Measurements from ENCODE around the gene TANK. TPM values are rescaled to one million over a fixed set of nuclear protein-coding genes. Genes with fewer than 3 reads are reported as not detected.

The TANK gene
- total RNA-seq, 2 experiments from 2014 or later = 133 to 147 TPM

- Mint-ChIP-seq H3K4me3 (peak overlapping the region; percentile 52), H3K4me1 (peaks cover 29% of the 10 kb centered on the region), H3K27me3 (no peaks in the 10 kb centered on the region), H3K36me3 (peaks cover 61% of the 10 kb centered on the region), H3K9me3 (ENCODE audit: low read depth) (no peaks in the 10 kb centered on the region), H3K27ac (peak overlapping the region; percentile 75)
- CTCF ChIA-PET = interaction anchor here (0.7 kb wide), 1 partner anchor 16 kb away, joined by 3 read pairs; no protein-coding TSS in a partner anchor
- ATAC-seq = peak; percentile 89
- DNase-seq = no peak
Measured at GRCh38 chr2:161199912-161200701, 39.9 kb downstream of the TANK start.

DNA sequence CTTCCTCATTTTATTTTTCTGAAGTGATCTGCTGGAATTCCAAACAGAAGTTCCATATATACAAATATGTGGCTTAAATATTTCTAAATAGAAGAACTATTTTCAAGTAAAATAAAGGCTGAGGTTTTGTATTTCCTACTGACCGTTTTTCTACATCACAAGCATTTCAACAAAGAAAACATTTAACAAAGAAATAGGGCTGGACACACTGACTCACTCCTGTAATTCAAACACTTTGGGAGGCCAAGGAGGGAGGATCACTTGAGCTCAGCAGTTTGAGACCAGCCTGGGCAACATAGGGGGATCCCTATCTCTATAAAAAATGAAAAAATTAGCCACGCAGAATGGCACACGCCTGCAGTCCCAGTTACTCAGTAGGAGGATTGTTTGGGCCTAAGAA lies 44.6 kb downstream of the TANK start:
- Mint-ChIP-seq H3K36me3 (peaks cover 48% of the 10 kb centered on the region), H3K27me3 (no peaks in the 10 kb centered on the region), H3K4me3 (no peak overlapping the region), H3K27ac (no peak overlapping the region), H3K9me3 (ENCODE audit: low read depth) (no peaks in the 10 kb centered on the region), H3K4me1 (peaks cover 11% of the 10 kb centered on the region)
- CTCF ChIA-PET = no interaction called here
- DNase-seq (no peak), ATAC-seq (no peak)

GRCh38 chr2:161206471-161207032 lies 46.3 kb downstream of the TANK start:
- Mint-ChIP-seq H3K36me3 (peaks cover 52% of the 10 kb centered on the region), H3K27me3 (no peaks in the 10 kb centered on the region), H3K27ac (no peak overlapping the region), H3K4me3 (no peak overlapping the region), H3K4me1 (peaks cover 4% of the 10 kb centered on the region), H3K9me3 (ENCODE audit: low read depth) (no peaks in the 10 kb centered on the region)
- ATAC-seq (no peak), DNase-seq (no peak)
- CTCF ChIA-PET = no interaction called here

GRCh38 chr2:161207941-161208340 lies 47.7 kb downstream of the TANK start:
- peaks cover 55% of the 10 kb centered on the region for H3K36me3 Mint-ChIP-seq
- CTCF ChIA-PET = no interaction called here
- H3K27ac Mint-ChIP-seq = no peak overlapping the region

DNA sequence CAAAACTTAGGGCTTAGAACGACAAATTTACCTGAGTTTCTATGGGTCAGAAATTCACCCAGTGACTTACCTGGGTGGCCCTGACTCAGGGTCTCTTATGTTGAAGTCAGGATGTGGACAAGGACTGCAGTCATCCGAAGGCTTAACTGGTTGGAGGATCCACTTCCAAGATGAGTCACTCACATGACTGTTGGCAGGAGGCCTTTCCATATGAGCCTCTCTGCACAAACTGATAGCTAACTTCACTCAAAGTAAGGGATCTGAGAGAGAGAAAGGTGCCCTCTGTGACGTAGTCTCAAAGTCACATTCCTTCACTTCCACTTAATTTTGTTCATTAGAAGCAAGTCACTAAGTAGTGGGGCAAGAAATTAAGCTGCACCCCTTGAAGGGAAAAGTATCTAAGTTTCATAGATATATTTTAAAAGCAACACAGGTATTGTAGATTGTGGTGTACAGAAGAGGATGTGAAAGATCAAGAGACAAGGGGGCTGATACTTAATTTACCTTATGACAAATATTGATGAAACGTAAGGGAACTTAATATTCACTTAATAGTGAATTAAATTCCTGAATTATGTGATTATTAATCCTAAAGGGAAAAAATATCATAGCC lies 48.4 kb downstream of the TANK start:
- Mint-ChIP-seq H3K36me3 (peaks cover 58% of the 10 kb centered on the region), H3K4me1 (peaks cover 2% of the 10 kb centered on the region), H3K27me3 (no peaks in the 10 kb centered on the region), H3K4me3 (no peak overlapping the region), H3K27ac (no peak overlapping the region), H3K9me3 (ENCODE audit: low read depth) (no peaks in the 10 kb centered on the region)
- DNase-seq (no peak), ATAC-seq (no peak)
- CTCF ChIA-PET = no interaction called here

More at GRCh38 chr2:161207941-161208340, 47.7 kb downstream of the TANK start:
- no peaks in the 10 kb centered on the region for H3K27me3 Mint-ChIP-seq
- H3K4me3 Mint-ChIP-seq = no peak overlapping the region
- H3K4me1 Mint-ChIP-seq = peaks cover 2% of the 10 kb centered on the region
- H3K9me3 Mint-ChIP-seq (ENCODE audit: low read depth) = no peaks in the 10 kb centered on the region
- no peak for ATAC-seq
- no peak for DNase-seq

- ATAC-seq = no peak
- Mint-ChIP-seq H3K4me1 (peaks cover 5% of the 10 kb centered on the region), H3K27me3 (no peaks in the 10 kb centered on the region), H3K9me3 (ENCODE audit: low read depth) (no peaks in the 10 kb centered on the region), H3K27ac (no peak overlapping the region), H3K4me3 (no peak overlapping the region), H3K36me3 (peaks cover 60% of the 10 kb centered on the region)
- DNase-seq = no peak
- CTCF ChIA-PET = interaction anchor here (0.6 to 1.1 kb wide), 2 partner anchors 12 to 64 kb away, joined by 3 read pairs; no protein-coding TSS in a partner anchor
Measured at GRCh38 chr2:161209902-161210301, 49.7 kb downstream of the TANK start.

- ATAC-seq (peak; percentile 51), DNase-seq (no peak)
- peaks cover 54% of the 10 kb centered on the region for H3K36me3 Mint-ChIP-seq
- no peaks in the 10 kb centered on the region for H3K27me3 Mint-ChIP-seq
- CTCF ChIA-PET = interaction anchor here (0.8 to 1.4 kb wide), 2 partner anchors 24 to 33 kb away, joined by 3 to 4 read pairs; no protein-coding TSS in a partner anchor
- H3K4me3 Mint-ChIP-seq = no peak overlapping the region
- H3K9me3 Mint-ChIP-seq (ENCODE audit: low read depth) = no peaks in the 10 kb centered on the region
- peaks cover 34% of the 10 kb centered on the region for H3K4me1 Mint-ChIP-seq
- H3K27ac Mint-ChIP-seq = peak overlapping the region; percentile 7
Measured at GRCh38 chr2:161217597-161218185, 57.5 kb downstream of the TANK start.

DNA sequence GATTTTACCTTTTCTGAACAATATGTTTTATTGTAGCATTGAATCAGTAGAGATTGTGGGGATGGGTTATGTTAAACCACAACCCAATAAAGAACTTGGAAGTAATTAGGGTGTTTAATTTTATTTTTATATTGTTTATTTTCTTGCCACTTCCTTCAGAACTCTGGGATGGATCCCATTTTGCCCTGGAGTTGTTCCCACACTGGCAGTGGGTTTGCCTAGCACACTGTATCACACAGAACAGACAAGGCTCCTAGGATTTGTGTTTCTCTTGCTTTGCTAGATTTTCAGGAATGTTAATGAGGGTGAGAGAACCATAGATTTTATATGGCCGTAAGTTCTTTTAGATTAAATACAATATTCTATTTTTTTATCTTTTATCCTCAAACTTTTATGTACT lies 59.0 kb downstream of the TANK start:
- no peak overlapping the region for H3K4me3 Mint-ChIP-seq
- DNase-seq (no peak), ATAC-seq (no peak)
- H3K9me3 Mint-ChIP-seq (ENCODE audit: low read depth) = no peaks in the 10 kb centered on the region
- no peaks in the 10 kb centered on the region for H3K27me3 Mint-ChIP-seq
- peaks cover 38% of the 10 kb centered on the region for H3K4me1 Mint-ChIP-seq
- CTCF ChIA-PET = interaction anchor here (0.7 kb wide), 1 partner anchor 155 kb away, joined by 3 read pairs; no protein-coding TSS in a partner anchor
- H3K27ac Mint-ChIP-seq = no peak overlapping the region
- peaks cover 46% of the 10 kb centered on the region for H3K36me3 Mint-ChIP-seq

GRCh38 chr2:161223139-161223732 lies 63.0 kb downstream of the TANK start:
- Mint-ChIP-seq H3K9me3 (ENCODE audit: low read depth) (no peaks in the 10 kb centered on the region), H3K4me3 (no peak overlapping the region), H3K27me3 (no peaks in the 10 kb centered on the region), H3K36me3 (peaks cover 38% of the 10 kb centered on the region), H3K27ac (no peak overlapping the region), H3K4me1 (peaks cover 10% of the 10 kb centered on the region)
- no peak for DNase-seq
- CTCF ChIA-PET = interaction anchor here (0.6 to 2.0 kb wide), 12 partner anchors 10 to 724 kb away, joined by 3 to 9 read pairs (median 4); partner anchors contain the start of gene PSMD14
- no peak for ATAC-seq

GRCh38 chr2:161228511-161229240 lies 68.4 kb downstream of the TANK start:
- no peaks in the 10 kb centered on the region for H3K27me3 Mint-ChIP-seq
- CTCF ChIA-PET = no interaction called here
- peaks cover 2% of the 10 kb centered on the region for H3K4me1 Mint-ChIP-seq
- peaks cover 45% of the 10 kb centered on the region for H3K36me3 Mint-ChIP-seq
- no peak overlapping the region for H3K4me3 Mint-ChIP-seq
- ATAC-seq (no peak), DNase-seq (no peak)
- H3K27ac Mint-ChIP-seq = no peak overlapping the region
- H3K9me3 Mint-ChIP-seq (ENCODE audit: low read depth) = no peaks in the 10 kb centered on the region

GRCh38 chr2:161230959-161231358 lies 70.7 kb downstream of the TANK start:
- H3K36me3 Mint-ChIP-seq = peaks cover 45% of the 10 kb centered on the region
- no peak overlapping the region for H3K4me3 Mint-ChIP-seq
- H3K27me3 Mint-ChIP-seq = no peaks in the 10 kb centered on the region
- no peak overlapping the region for H3K27ac Mint-ChIP-seq
- ATAC-seq (no peak), DNase-seq (no peak)
- CTCF ChIA-PET = interaction anchor here (0.7 to 2.0 kb wide), 6 partner anchors 9 to 78 kb away, joined by 3 to 7 read pairs (median 4); no protein-coding TSS in a partner anchor
- no peaks in the 10 kb centered on the region for H3K9me3 Mint-ChIP-seq (ENCODE audit: low read depth)
- peaks cover 6% of the 10 kb centered on the region for H3K4me1 Mint-ChIP-seq

DNA sequence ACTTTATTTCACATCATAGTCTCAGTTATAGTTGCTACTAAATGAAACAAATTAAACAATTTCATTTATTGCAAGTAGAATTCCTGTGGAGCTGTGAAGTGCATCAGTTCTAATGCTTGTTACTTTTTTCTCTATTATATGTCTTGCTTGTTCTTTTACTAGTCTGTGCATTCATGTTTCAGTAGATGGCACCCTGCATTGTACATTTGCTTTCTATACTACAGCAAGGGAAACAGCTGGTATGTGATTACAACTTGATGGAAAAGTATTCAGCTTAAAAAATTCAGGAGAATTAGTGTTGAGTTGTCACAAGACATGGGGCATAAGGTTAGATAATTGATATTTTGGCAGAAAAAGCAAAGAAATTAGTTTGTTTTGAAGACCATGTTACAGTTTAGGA lies 72.3 kb downstream of the TANK start:
- no peak overlapping the region for H3K4me3 Mint-ChIP-seq

More for the DNA sequence above, 72.3 kb downstream of the TANK start:
- Mint-ChIP-seq H3K27me3 (no peaks in the 10 kb centered on the region), H3K27ac (no peak overlapping the region), H3K9me3 (ENCODE audit: low read depth) (no peaks in the 10 kb centered on the region), H3K4me1 (peaks cover 18% of the 10 kb centered on the region), H3K36me3 (peaks cover 47% of the 10 kb centered on the region)
- ATAC-seq (no peak), DNase-seq (no peak)
- CTCF ChIA-PET = interaction anchor here (1.3 to 2.1 kb wide), 5 partner anchors 9 to 38 kb away, joined by 3 to 7 read pairs (median 5); no protein-coding TSS in a partner anchor

Measured in activated CD8-positive, alpha-beta memory T cell treated with anti-CD3 and anti-CD28 coated beads, Interleukin-2, amount 10 ng/mL, durations not matched to agents 7 days and 5 days (primary cell).